ENCODE data around the gene SCN1B.
A peak's percentile ranks its signal among the peaks of the same experiment; 100 is the strongest.
"Not testable (repeated sequence)": the region's sequence is repeated elsewhere in the genome, so short reads cannot be mapped to it uniquely, and the experiment has no call there.

The SCN1B gene

DNA sequence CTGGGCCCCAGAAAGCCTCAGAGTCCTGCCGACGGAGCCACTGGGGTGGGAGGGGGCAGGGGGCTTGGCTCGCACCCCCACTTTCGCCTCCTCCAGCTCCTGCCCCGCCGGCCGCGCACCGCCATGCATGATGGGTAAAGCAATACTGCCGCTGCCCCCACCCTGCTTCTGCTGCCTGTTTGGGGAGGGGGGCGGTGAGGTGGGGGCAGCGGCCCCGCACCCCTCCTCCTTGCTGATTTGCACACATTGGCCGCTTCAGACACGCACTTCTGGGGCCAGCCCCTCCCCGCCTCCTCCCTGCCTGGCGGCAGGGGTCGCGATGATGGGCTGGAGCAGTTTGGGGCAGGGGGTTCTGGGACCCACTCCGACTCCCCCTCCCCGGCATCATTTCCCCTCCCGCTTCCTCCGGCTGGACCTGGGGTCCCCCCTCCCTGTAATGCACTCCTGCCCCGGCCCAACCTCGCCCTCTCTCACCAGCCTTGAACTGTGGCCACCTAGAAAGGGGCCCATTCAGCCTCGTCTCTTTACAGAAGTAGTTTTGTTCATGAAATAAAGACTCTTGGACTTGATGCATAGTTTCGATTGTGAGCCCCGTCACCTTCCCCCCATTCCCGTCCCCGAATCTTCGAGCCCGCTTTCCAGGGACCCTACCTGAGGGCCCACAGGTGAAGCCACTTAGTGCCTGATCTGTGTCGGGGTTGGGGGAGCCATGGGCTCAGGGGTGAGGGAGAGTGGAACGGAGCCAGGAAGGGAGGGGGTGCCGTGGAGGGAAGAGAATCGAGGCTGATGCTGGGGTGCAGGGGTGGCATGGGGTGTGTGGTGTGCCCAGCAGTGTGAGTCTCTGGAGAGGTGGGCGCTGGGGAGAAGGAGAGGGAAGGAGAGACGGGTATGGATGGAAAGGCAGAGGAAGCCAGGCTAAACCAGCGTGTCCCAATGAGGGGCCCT is 9.9 kb downstream of the SCN1B start:
- DNase-seq = no peak

DNA sequence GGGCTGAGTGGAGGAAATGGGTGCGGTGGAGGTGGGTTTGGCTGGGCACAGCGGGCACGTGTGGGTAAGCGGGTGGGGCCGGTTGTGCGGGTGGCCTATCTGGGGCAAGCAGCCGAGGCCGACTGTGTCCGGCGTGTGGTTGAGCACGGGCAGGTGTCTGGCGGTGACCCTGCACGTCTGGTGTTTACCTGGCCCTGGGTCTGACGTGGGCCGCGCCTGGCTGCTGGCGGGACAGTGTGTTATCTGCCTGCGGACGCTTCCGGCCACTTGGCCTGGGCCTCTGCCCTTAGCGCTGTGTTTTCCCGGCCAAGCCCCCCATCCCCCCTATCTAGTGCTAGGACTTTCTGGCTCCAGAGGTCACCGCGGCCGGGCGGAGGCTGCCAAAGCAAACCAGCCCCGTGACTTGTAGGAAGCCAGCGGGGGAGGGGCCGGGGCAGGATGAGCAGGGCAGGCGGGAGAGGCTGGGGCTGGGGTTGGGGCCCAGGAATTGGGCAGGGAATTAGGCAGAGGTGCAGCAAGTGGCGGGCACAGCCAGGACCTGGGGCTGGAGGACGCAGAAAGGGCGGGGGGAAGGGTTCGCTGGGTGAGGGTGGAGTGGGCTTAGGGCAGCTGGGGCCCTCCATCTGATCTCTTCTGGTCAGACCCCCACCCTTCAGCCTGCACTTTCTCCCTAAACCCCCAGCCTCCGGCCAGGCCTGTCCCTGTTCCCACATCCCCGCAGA is 10.7 kb downstream of the SCN1B start:
- DNase-seq = peak; percentile 49

DNA sequence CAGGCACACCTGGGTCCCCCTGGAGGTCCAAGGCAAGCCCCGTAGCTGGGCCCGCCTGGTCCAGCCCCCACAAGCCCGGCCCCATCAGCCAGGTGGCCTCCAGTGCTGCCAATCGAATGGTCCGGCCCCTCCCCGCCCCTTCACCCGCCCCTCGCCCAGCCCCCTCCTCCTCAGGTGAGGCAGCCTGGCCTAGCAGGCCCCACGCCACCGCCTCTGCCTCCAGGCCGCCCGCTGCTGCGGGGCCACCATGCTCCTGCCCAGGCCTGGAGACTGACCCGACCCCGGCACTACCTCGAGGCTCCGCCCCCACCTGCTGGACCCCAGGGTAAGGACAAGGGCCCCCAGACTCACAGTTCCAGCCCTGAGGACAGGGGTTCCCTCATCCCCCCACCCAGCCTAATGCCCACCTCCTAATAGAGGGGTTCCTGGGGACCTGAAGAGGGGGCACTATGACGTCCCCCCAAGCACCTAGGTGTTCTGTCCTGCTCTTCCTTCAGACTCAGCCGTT is 11.3 kb downstream of the SCN1B start, which contains the start of gene HPN:
Gene HPN, plus strand, starts transcription at position 174 of the 508 bp plus-strand sequence. CDS start 786 bp downstream, outside the sequence.
- no peak for DNase-seq

DNA sequence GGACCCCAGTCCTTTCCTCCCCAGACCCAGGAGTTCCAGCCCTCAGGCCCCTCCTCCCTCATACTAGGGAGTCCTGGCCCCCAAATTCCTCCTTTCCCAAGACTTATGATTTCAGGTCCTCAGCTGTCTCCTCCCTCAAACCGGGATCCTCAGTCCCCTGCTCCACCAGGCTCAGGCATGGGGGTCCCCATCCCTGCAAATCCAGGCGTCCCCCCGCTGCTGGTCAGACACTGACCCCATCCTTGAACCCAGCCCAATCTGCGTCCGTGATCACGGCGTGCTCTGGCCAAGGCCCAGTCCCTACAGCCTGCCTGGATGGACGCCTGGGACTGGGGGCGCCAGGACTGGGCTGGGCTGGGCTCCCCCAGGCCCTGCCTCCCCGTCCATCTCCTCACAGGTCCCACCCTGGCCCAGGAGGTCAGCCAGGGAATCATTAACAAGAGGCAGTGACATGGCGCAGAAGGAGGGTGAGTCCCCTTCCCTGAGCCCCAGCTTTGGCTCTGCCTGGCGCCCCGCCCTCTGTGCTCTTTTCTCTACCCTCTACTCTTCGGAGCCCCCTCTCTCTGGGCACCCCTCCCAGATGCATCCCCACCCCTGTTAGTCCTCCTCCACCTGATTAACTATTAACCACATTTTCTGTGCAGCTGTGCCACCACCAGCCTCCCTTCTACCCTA is 11.9 kb downstream of the SCN1B start:
- DNase-seq = no peak

DNA sequence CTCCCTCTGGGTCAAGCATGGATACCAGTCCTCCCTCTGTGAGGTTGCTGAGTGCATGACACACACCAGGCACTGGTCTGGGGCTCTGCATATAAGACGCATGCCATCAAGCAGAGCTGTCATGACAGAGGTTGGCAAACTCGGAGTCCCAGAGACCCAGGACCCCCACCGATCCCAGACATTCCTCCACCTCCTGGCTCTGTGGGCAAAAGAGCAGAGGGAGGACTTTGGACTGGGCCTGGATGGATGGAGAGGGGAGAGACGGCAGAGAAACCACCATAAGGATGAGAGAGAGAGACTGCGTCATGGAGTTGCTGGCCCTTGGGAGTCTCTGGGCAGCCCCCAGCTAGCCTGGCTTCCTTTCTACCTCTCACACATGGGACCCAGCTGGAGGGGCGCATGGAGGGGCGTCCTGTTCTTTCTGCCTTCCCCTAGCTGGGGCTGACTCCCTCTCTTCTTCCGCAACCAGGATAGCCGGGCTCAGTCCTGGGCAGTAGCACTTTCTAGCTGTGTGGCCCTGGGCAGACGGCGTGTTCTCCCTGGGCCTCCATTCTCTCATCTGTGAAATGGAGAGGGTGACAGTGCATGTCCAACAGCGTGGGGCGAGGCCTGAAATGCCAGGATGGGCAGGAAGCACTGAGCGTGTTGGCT is 12.8 kb downstream of the SCN1B start:
- no peak for DNase-seq

DNA sequence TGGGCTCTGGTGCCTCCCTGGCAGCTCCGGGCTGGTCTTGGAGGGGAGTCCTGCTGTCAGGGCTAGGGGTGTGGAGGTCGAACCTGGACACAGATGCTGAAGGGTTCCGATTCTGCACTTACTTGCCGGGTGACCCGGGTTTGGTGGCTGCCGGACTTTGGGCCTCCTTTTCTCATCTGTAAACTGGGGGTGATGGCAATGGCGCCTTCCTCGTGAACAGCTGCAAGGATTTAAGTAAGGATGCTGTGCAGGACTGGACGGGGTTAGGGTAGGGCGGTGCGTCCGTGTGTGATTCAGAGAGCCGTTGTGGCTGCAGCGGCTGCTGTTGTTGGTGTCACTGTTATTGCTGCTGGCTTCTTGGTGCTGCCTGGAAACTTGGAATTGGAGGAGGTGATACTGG is 13.6 kb downstream of the SCN1B start:
- DNase-seq = no peak

DNA sequence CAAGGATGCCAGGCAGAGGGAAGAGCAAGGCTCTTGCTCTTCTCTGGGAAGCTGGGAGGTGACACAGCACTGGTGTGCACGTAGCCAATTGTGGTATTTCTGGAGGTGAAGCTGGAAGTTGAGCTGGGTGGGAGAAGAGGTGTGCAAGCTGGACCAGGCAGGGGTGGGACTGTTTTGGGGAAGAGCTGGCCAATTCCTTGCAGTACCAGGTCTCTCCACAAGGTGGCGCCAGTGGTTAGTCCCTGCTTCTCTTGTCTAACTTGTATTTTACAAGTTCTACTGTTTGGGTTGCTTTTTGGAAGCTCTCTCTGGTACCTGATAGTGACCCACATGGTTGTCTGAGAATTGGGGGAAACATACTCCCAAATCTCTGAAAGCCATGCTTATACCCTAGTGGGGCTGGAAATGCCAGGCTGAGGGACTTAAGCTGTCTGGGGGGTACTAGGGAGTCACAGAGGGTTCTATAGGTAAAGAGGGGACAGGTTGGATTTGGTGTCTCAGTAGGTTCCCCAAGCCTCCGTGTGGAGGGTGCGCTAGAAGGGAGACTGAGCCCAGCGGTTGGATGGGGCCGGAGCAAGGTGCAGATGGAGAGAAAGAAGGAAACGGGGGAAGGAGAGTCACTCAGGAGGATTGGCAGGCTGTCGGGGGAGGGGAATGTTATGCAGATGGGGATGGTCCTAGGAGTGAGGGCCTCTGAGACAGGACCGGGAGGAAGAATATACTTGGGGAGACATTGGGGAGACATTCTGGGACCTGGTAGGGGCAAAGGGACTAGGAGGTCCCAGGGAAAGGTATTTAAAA is 14.2 kb downstream of the SCN1B start:
- peak; percentile 71 for DNase-seq

DNA sequence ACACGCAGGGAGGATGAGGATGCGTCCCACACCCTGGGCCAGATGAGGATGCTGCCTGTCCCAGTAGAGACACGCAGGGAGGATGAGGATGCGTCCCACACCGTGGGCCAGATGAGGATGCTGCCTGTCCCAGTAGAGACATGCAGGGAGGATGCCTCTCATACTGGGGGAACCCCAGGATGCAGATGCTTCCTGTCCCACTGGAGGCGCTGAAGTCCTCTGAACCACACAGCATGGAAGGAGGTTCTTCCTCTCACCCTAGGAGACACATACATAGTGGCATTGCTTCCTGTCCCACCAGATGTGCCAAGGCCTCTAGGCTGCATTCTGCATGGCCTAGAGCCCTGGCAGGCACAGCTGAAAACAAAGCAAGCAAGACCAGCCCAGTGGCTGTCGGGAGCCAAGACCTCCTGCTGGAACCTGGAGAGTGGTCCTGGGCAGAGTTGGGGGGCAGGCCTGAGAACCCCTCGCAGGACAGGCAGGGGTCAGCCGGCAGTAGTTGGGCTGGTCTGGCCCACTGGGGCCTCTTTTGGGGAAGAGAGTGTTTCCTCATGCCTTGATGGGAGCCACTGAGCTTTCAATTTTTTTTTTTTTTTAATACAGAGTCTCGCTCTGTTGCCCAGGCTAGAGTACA is 15.5 kb downstream of the SCN1B start:
- peak; percentile 64 for DNase-seq

DNA sequence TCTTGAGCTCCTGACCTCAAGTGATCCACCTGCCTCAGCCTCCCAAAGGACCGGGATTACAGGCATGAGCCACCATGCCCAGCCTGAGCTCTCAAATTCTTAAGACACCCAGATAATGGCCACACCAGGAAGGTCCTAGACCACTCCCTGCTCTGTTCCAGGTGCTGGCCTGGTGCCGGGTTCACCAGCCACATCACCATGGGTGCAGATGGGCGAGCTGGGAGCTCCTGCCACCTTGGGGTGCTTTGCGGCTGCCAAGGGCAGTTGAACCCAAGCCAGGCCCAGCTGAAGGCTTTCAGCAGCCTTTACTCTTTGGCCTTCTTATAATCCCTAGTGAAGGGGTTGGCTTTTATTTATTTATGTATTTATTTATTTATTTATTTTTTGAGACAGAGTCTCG is 16.2 kb downstream of the SCN1B start:
- no peak for DNase-seq

DNA sequence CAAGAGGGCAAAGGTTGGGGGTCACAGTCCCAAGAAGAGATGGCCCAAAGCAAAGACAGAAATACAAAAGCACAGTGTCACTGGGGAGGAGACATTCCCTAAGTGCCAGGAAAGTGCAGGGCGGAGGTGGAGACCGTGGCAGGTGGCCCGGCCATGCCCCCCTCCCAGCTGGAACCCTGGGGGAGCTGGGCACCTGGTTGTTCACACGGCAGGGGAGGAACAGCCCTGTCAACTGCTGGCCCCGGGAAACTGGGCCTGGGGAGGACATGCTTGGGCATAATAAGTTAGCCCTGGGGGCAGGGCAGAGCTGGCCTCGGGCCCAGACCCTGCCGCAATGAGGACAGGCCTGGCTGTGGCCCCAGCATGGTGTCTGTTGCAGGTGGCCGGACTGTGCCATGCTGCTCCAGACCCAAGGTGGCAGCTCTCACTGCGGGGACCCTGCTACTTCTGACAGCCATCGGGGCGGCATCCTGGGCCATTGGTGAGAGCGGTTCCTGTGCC is 18.7 kb downstream of the SCN1B start:
- DNase-seq = no peak

DNA sequence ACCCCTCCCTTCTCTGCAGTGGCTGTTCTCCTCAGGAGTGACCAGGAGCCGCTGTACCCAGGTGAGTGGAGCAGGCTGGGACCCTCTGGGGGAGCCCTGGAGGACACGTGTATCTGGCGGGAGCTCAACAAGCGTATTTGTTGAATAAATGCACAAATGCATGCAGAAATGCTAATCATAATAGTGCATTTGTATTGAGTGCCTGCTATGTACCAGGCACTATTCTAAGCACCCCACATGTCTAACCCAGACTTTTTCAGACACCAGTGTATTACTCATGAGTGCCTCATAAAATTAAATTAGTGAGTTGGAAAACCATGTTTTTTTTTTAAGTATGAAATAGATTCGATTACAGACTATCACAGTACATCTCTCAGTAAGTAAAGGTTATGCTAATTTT is 19.2 kb downstream of the SCN1B start:
- no peak for DNase-seq

DNA sequence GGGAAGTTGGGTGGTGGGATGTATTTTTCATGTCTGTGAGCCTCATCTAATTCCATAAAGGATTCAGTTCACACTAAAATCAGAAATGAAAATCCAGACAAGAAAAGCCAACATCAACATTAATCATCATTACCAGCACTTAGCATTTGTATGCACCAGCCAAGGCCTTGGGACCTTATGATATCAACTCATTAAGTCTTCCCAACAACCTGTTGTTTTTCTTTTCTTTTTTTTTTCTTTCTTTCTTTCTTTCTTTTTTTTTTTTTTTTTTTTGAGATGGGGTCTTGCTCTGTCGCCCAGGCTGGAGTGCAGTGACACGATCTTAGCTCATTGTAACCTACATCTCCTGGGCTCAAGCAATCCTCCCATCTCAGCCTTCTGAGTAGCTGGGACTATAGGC is 20.4 kb downstream of the SCN1B start:
- DNase-seq = not testable (repeated sequence)

DNA sequence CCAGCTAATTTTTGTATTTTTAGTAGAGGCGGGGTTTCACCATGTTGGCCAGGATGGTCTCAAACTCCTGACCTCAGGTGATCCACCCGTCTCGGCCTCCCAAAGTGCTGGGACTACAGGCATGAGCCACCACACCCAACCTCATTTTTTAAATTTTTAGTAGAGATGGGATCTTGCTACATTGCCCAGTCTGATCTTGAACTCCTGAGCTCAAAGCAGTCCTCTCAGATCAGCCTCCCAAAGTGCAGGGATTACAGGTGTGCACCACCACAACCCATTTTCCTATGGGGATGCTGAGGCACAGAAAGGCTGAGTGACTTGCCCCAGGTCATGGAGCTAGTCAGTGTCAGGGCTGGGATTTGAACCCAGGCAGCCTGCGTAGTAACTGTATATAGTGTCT is 21.0 kb downstream of the SCN1B start:
- DNase-seq = not testable (repeated sequence)

DNA sequence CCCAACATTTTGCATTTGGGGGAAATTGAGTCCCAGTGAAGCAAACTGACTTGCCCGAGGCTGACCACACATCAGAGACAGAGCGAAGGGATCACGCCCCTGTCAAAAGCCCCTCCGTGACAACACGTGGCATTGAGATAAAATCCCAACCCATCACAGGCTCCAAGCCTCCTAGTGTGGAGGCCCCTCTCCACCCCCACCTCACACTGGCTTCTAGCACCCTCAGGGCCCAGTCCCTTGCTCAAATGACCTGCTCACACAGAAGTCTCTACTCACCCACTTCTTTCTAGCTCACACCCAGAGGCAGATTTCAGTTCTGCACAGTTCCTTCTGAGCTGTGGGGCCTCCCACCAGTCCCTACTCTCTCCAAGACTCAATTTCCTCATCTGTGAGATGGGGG is 21.5 kb downstream of the SCN1B start:
- DNase-seq = no peak

DNA sequence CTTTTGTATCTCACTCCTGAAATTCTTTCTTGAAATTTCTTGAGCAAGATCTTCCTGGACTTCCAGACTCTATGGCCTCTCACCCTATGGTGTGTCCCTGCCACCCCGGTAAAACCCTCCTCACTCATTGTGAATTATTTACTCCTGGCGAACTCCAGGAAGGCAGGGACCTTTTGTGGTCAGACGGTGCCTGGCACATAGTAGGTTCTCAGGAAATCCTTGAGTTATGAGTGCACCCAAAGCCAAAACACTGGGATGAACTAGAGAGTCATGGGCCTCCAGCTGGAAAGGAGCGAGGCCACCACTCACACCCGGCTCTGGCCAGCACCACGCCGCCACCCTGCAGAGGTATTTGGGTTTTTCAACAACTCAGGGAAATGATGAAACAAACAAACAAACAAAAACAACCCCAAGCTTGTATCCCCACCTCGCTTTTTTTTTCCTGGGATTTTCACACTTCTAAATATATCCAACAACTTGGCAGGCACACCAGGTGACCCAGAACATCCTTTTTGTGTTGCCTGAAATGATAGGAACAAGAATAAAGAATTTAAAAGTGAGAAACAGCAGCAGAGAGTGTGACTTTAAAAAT is 22.4 kb downstream of the SCN1B start:
- no peak for DNase-seq

DNA sequence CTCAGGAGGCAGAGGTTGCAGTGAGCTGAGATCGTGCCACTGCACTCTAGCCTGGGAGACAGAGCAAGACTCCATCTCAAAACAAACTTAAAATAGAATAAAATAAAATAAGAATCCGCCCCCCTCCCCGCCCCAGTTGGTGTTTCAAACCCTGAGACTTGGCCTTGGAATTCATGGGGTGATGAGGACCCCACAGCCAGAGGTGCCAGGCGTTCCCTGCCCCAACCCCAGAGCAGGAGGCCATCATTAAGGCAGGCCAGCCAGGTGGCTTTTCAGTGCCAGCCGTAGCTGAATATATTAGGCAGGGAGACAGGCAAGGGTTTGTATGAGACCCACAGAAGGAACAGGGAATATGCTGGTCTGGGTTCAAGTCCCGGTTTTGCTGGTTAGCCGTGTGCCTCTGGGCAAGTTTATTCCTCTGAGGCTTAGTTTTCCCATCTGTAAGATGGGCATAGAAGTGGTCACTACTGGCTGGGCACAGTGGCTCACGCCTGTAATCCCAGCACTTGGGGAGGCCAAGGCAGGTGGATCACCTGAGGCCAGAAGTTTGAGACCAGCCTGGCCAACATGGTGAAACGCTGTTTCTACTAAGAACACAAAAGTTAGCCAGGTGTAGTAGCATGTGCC is 23.5 kb downstream of the SCN1B start:
- DNase-seq = no peak

DNA sequence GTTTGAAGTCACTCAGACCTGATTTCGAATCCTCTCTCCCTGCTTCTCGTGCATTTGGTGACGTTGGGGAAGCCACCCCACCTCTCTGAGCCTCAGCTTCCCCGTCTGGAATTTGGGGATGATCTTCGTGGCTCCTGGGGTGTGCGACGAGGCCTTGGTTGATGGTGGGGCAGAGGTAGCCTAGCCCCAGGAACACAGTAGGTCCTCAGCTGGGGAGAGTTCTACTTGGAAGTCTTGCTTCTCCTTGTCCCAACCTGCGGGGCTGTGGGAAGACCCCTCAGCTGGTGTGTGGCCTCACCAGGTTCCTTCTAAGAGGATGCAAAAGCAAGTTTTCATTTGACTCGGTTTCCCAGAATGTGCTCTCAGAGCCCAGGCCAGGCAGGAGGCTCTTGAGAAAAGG is 24.4 kb downstream of the SCN1B start:
- no peak for DNase-seq

DNA sequence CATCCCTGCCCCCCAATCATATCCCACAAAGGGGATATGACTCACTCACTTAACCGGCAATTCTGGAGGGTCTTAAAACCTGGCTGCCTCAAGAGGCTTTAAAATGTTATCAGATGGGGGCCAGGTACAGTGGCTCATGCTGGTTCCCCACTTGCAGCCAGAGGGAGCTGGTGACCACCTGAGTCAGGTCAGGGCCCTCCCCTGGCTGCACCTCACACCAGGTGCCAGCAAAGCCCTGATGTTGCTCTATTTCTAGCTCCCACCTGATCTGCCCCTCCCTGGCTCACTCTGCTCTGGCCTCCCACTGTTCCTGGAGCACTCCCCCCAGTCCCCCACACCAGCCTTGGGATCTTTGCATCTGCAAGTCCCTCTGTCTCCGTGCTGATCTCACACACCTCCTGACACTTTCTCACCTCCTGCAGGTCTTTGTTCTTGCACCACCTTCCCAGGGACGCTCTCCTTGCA is 25.5 kb downstream of the SCN1B start:
- DNase-seq = no peak

DNA sequence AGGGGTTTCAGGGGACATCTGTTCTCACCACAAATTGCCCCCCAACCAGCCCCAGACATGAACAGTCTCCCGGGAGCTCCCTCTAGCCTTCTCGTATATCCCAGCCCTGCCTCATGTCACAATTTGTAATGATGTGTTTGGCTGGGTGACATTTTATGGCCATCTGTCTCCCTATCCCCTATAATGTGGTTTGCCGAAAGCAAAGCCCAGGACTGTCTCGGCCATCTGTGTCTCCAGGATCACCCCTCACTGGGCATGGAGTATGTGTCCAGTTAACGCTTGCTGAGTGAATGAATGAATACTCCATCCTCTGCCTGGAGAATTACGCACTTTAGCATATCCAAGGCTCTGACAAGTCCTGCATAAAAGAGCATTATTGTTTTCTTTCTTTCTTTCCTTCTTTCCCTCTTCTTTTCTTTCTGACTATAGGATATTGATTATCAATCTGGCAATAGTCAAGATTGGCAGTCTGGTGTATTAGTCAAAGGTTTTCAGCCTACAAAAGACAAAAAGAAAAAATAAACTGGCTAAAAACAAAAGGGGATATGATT is 26.3 kb downstream of the SCN1B start:
- DNase-seq = no peak

DNA sequence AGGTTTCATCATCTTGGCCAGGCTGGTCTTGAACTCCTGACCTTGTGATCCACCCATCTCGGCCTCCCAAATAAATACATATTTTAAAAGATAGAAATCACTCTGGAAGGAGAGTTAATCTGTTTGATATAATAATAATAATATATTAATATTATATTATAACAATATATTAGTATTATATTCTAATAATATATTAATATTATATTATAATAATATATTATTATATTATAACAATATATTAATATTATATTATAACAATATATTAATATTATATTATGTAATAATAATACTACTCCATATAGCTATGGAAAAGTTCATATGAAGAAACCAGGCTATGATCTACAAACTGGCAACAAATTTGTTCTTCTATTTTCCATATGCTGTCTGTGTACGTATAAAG is 28.1 kb downstream of the SCN1B start:
- DNase-seq = no peak
